GM23338 (cell line): ENCODE results near the gene LPXN. TPM values are rescaled to one million over a fixed set of nuclear protein-coding genes. Genes with fewer than 3 reads are reported as not detected.

Source experiments
- ATAC-seq: fragments of 200-7000 bp; cut with Tn5 transposase; 3 replicates; pipeline ENCODE4 v1.9.1; 2020
- DNase-seq: peaks from one replicate; pipeline ENCODE4 v3.0.0-alpha.2; 2015; ENCODE audit warnings: low spot score
- H2AFZ ChIP-seq: fragments of 200-600 bp; sonication (generic); 2 replicates; pipeline ENCODE4 v1.8.0; 2016; ENCODE audit warnings: antibody characterized with exemption, mild to moderate bottlenecking, moderate library complexity
- H3F3A ChIP-seq: fragments of 200-600 bp; sonication (generic); replicated peaks from 2 replicates; pipeline ENCODE4 v1.8.0; 2017; ENCODE audit warnings: antibody characterized with exemption, mixed run types, low read depth
- H3K27ac ChIP-seq: fragments of 200-600 bp; sonication (generic); 2 replicates; pipeline ENCODE4 v1.6.1; 2016; ENCODE audit warnings: low read depth
- H3K27me3 ChIP-seq: fragments of 200-600 bp; sonication (generic); 2 replicates; pipeline ENCODE4 v1.8.0; 2016; ENCODE audit warnings: mild to moderate bottlenecking, mixed run types, moderate library complexity; ENCODE audit not compliant: insufficient read depth
- H3K36me3 ChIP-seq: fragments of 200-600 bp; sonication (generic); 2 replicates; pipeline ENCODE4 v1.8.0; 2016; ENCODE audit warnings: mild to moderate bottlenecking; ENCODE audit not compliant: insufficient read depth
- H3K4me1 ChIP-seq: fragments of 200-600 bp; sonication (generic); 2 replicates; pipeline ENCODE4 v1.8.0; 2016; ENCODE audit warnings: mild to moderate bottlenecking, moderate library complexity; ENCODE audit not compliant: insufficient read depth
- H3K4me2 ChIP-seq: fragments of 200-600 bp; sonication (generic); 2 replicates; pipeline ENCODE4 v1.7.1; 2017; ENCODE audit warnings: mixed run types
- H3K4me3 ChIP-seq: fragments of 200-600 bp; sonication (generic); 2 replicates; pipeline ENCODE4 v1.6.1; 2016; ENCODE audit warnings: mixed run types
- H3K79me2 ChIP-seq: fragments of 200-600 bp; sonication (generic); replicated peaks from 2 replicates; pipeline ENCODE4 v1.8.0; 2017; ENCODE audit warnings: mild to moderate bottlenecking; ENCODE audit not compliant: insufficient read depth
- H3K9me2 ChIP-seq: fragments of 200-600 bp; sonication (generic); 2 replicates; pipeline ENCODE4 v1.8.0; 2017; ENCODE audit not compliant: insufficient read depth
- H4K20me1 ChIP-seq: fragments of 200-600 bp; sonication (generic); replicated peaks from 2 replicates; pipeline ENCODE4 v1.8.0; 2017; ENCODE audit warnings: mild to moderate bottlenecking; ENCODE audit not compliant: insufficient read depth
- H3K27ac Mint-ChIP-seq: 2 replicates; pipeline ENCODE4 v1.8.0; 2020; ENCODE audit warnings: inconsistent platforms, mild to moderate bottlenecking, moderate library complexity, mixed read lengths
- H3K27me3 Mint-ChIP-seq: 3 replicates; pipeline ENCODE4 v1.8.0; 2022; ENCODE audit warnings: low read depth, mild to moderate bottlenecking, moderate library complexity, mixed read lengths, inconsistent platforms; ENCODE audit not compliant: insufficient read depth, poor library complexity
- H3K36me3 Mint-ChIP-seq: 3 replicates; pipeline ENCODE4 v1.8.0; 2021; ENCODE audit warnings: low read depth, mild to moderate bottlenecking, inconsistent platforms, moderate library complexity, mixed read lengths
- H3K4me1 Mint-ChIP-seq: 3 replicates; pipeline ENCODE4 v1.8.0; 2020; ENCODE audit warnings: mild to moderate bottlenecking, inconsistent platforms, mixed read lengths
- H3K4me3 Mint-ChIP-seq: 3 replicates; pipeline ENCODE4 v1.8.0; 2021; ENCODE audit warnings: moderate library complexity, mild to moderate bottlenecking, inconsistent platforms, mixed read lengths
- H3K9me3 Mint-ChIP-seq: 3 replicates; pipeline ENCODE4 v1.8.0; 2020; ENCODE audit warnings: moderate library complexity, mild to moderate bottlenecking, inconsistent platforms, mixed read lengths
- CTCF ChIP-seq, 2 experiments: fragments of 200-600 bp in 1 of 2; sonication (generic) in 1 of 2; conservative IDR thresholded peaks; 2 replicates each; pipeline versions ENCODE4 v1.5.1 to v1.6.1; 2016 to 2017; ENCODE audit warnings: antibody characterized with exemption in 2 of 2, low read depth in 2 of 2, mild to moderate bottlenecking in 2 of 2, moderate library complexity in 1 of 2
- ETS1 ChIP-seq: IDR thresholded peaks from 2 replicates; pipeline ENCODE4 v1.6.1; 2016; ENCODE audit warnings: antibody characterized with exemption
- EZH2 ChIP-seq: fragments of 200-600 bp; sonication (generic); IDR thresholded peaks from one replicate; pipeline ENCODE4 v1.8.0; 2017; ENCODE audit warnings: antibody characterized with exemption, mild to moderate bottlenecking, low read depth; ENCODE audit not compliant: unreplicated experiment
- EZH2phosphoT487 ChIP-seq: fragments of 200-600 bp; sonication (generic); IDR thresholded peaks from one replicate; pipeline ENCODE4 v1.8.1; 2018; ENCODE audit warnings: antibody characterized with exemption; ENCODE audit not compliant: unreplicated experiment
- JUNB ChIP-seq: IDR thresholded peaks from one replicate; pipeline ENCODE4 v1.6.1; 2016; ENCODE audit warnings: antibody characterized with exemption; ENCODE audit not compliant: unreplicated experiment
- NANOG ChIP-seq: IDR thresholded peaks from 2 replicates; pipeline ENCODE4 v1.6.1; 2016; ENCODE audit warnings: antibody characterized with exemption, borderline replicate concordance
- POLR2AphosphoS5 ChIP-seq: IDR thresholded peaks from 2 replicates; pipeline ENCODE4 v1.6.1; 2016; ENCODE audit warnings: antibody characterized with exemption, low read depth
- ZNF114 ChIP-seq: fragments of 250-450 bp; sonication (Bioruptor Pico); IDR thresholded peaks from 2 replicates; pipeline ENCODE4 v1.5.0; 2020; ENCODE audit warnings: mild to moderate bottlenecking, moderate library complexity
- ZNF331 ChIP-seq: fragments of 250-450 bp; sonication (Bioruptor Pico); IDR thresholded peaks from 2 replicates; pipeline ENCODE4 v1.5.0; 2020; ENCODE audit warnings: low read depth, mild to moderate bottlenecking, moderate library complexity
- polyA plus RNA-seq: library from polyadenylated mRNA; unstranded; fragments of >200 nt; fragmentation: Nextera tagmentation; extraction: Ambion mirVana; gene quantifications from 2 replicates; pipeline ENCODE4 v1.2.1, GENCODE V29; 2016
- total RNA-seq: library from RNA; depleted of rRNA; stranded (reverse); fragments of >200 nt; shearing (Covaris generic); gene quantifications from 2 replicates; pipeline ENCODE4 v1.2.3, GENCODE V29; 2014
- TF ChIP-seq, protein P1 (sequence below): IDR thresholded peaks from one replicate; pipeline ENCODE4 v1.6.1; 2018; ENCODE audit warnings: antibody characterized with exemption; ENCODE audit not compliant: unreplicated experiment

Gene LPXN
- total and polyA plus RNA-seq, 2 experiments from 2014 or later = 0.56 to 1.3 TPM

DNA sequence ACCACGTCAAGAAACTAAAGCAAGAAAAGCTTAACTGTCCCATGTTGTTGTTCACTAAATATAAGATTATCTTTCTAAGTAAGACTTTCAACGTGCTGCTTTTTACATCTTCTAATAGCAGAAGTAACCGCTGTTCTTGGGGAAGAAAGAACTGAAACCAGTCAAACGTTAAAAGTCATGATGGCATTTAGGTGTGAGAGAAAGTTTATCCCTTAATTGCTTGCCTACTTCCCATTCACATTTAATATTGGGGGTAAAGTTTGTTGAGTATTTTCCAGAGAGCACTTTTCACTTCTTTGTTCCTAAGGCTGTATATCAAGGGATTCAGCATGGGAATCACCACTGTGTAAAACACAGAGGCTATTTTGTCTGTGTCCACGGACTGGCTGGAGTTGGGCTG, 68.7 kb downstream of the LPXN start:
- Mint-ChIP-seq H3K27ac (no peak overlapping the region), H3K27me3 (peaks cover 3% of the 10 kb centered on the region), H3K9me3 (no peaks in the 10 kb centered on the region), H3K4me1 (peaks cover 10% of the 10 kb centered on the region; the same call in 2 of the 3 replicates), H3K4me3 (no peak overlapping the region), H3K36me3 (no peaks in the 10 kb centered on the region)
- Histone ChIP-seq H3K79me2 (no peaks in the 10 kb centered on the region), H4K20me1 (no peaks in the 10 kb centered on the region), H3K4me3 (no peak overlapping the region), H3F3A (no peaks in the 10 kb centered on the region), H3K27ac (no peak overlapping the region), H3K4me1 (peaks cover 4% of the 10 kb centered on the region), H2AFZ (no peak overlapping the region), H3K36me3 (no peaks in the 10 kb centered on the region), H3K27me3 (no peaks in the 10 kb centered on the region), H3K9me2 (no peaks in the 10 kb centered on the region; the same call in 1 of the 2 replicates), H3K4me2 (no peak overlapping the region)
- DNase-seq (no peak), ATAC-seq (no peak)
- no peak for TF ChIP-seq EZH2
- no peak for TF ChIP-seq ETS1
- TF ChIP-seq ZNF114 (CRISPR knock-in tag) = no peak
- no peak for TF ChIP-seq NANOG
- no peak for TF ChIP-seq POLR2AphosphoS5
- TF ChIP-seq EZH2phosphoT487 = no peak
- no peak for TF ChIP-seq JUNB
- TF ChIP-seq, protein P1, sequence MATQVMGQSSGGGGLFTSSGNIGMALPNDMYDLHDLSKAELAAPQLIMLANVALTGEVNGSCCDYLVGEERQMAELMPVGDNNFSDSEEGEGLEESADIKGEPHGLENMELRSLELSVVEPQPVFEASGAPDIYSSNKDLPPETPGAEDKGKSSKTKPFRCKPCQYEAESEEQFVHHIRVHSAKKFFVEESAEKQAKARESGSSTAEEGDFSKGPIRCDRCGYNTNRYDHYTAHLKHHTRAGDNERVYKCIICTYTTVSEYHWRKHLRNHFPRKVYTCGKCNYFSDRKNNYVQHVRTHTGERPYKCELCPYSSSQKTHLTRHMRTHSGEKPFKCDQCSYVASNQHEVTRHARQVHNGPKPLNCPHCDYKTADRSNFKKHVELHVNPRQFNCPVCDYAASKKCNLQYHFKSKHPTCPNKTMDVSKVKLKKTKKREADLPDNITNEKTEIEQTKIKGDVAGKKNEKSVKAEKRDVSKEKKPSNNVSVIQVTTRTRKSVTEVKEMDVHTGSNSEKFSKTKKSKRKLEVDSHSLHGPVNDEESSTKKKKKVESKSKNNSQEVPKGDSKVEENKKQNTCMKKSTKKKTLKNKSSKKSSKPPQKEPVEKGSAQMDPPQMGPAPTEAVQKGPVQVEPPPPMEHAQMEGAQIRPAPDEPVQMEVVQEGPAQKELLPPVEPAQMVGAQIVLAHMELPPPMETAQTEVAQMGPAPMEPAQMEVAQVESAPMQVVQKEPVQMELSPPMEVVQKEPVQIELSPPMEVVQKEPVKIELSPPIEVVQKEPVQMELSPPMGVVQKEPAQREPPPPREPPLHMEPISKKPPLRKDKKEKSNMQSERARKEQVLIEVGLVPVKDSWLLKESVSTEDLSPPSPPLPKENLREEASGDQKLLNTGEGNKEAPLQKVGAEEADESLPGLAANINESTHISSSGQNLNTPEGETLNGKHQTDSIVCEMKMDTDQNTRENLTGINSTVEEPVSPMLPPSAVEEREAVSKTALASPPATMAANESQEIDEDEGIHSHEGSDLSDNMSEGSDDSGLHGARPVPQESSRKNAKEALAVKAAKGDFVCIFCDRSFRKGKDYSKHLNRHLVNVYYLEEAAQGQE = no peak
- no peak for TF ChIP-seq ZNF331
- TF ChIP-seq CTCF (conservative IDR thresholded peaks at IDR 0.05; ENCODE audit: low read depth in 2 of 2) = no peak

DNA sequence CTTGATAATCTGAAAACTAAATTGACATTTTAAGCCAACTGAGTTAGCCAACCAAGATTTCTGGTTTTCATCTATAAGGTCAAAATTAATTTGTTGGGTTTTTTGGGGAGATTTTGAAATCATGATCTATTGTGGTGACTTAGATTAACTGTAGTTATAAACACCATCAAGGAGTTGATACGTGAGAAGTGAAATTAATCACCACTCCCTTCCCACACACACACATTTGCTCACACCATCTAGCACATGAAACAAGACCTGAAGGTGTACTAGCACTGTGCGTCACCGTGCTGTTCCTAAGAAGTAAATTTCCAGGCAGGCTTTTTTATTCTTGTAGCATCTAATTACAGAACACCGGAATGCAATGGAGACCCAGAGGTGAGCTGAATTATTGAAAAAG, 69.8 kb downstream of the LPXN start:
- Histone ChIP-seq H3K9me2 (no peaks in the 10 kb centered on the region; the same call in 1 of the 2 replicates), H3K27ac (no peak overlapping the region), H3K4me2 (no peak overlapping the region), H2AFZ (no peak overlapping the region), H3K36me3 (no peaks in the 10 kb centered on the region), H3K4me1 (no peaks in the 10 kb centered on the region; the same call in 1 of the 2 replicates), H3K79me2 (no peaks in the 10 kb centered on the region), H3K27me3 (no peaks in the 10 kb centered on the region), H3K4me3 (no peak overlapping the region), H4K20me1 (no peaks in the 10 kb centered on the region), H3F3A (no peaks in the 10 kb centered on the region)
- Mint-ChIP-seq H3K27ac (no peak overlapping the region), H3K4me3 (no peak overlapping the region), H3K9me3 (no peaks in the 10 kb centered on the region), H3K27me3 (peaks cover 3% of the 10 kb centered on the region), H3K4me1 (peaks cover 4% of the 10 kb centered on the region; the same call in 2 of the 3 replicates), H3K36me3 (no peaks in the 10 kb centered on the region)
- DNase-seq (no peak), ATAC-seq (no peak)
- no peak for TF ChIP-seq JUNB
